DND-41 (cell line): ENCODE measurements around the gene AOPEP.

Experiments used
- CTCF ChIP-seq: IDR thresholded peaks from 2 replicates; pipeline ENCODE4 v1.5.1; 2012; ENCODE audit warnings: borderline replicate concordance, low read length, moderate library complexity, mild to moderate bottlenecking; ENCODE audit not compliant: poor library complexity, severe bottlenecking; ENCODE audit errors: extremely low read depth
- EZH2 ChIP-seq: IDR thresholded peaks from 3 replicates; pipeline ENCODE4 v1.6.1; 2012; ENCODE audit warnings: borderline replicate concordance, low read depth, mild to moderate bottlenecking, moderate library complexity, low read length, inconsistent platforms; ENCODE audit not compliant: severe bottlenecking

GRCh38 chr9:94850540-94851434, 124.3 kb downstream of the AOPEP start:
- TF ChIP-seq CTCF = no peak
- TF ChIP-seq EZH2 = no peak
